ENCODE results near the gene NPEPPS. TPM values are rescaled to one million over a fixed set of nuclear protein-coding genes. Genes with fewer than 3 reads are reported as not detected.
"Not testable (repeated sequence)": the region's sequence is repeated elsewhere in the genome, so short reads cannot be mapped to it uniquely, and the experiment has no call there.

NPEPPS gene
- total and polyA plus RNA-seq, 2 donors, result 41.2 to 48.0 TPM

DNA sequence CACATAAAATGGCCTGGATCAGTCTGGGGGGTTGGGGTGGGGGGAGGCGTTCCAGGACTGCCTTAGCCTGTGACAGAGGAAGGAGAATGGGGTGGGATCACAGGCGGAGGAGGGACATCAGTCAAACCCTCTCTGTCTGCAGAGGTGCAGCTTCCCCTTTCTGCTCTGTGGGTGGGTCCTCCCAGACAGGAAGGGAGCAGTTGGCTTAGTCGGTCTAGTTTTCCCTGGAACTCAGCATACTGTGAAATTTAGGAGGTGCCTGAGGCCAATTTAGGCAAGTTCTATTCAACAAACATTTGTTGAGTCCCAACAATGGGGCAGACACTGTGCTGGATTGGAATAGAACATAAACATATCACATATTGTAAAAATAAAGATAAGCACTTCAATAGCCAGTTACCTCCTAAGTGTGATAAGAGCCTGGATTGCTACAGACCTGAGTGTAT is 19.2 kb upstream of the NPEPPS start:
- 9% methylated on average over 3 of the region's 3 CpGs for WGBS
- H3K27me3 ChIP-seq (ENCODE audit: control insufficient read depth in 2 of 2, insufficient read depth in 1 of 2, low read length in 1 of 2); H3K4me3 ChIP-seq (ENCODE audit: low read length in 2 of 2); H3K27ac ChIP-seq (ENCODE audit: low read depth in 1 of 2, low read length in 1 of 2); H3K36me3 ChIP-seq (ENCODE audit: control insufficient read depth in 2 of 2, insufficient read depth in 2 of 2, low read length in 1 of 2); H3K9me3 ChIP-seq (ENCODE audit: control insufficient read depth in 2 of 2, insufficient read depth in 1 of 2, low read length in 1 of 2); H3K4me1 ChIP-seq (ENCODE audit: control insufficient read depth in 2 of 2, insufficient read depth in 2 of 2, low read length in 2 of 2); DNase-seq (ENCODE audit: low read depth in 6 of 9, low spot score in 9 of 9): not testable (repeated sequence)

DNA sequence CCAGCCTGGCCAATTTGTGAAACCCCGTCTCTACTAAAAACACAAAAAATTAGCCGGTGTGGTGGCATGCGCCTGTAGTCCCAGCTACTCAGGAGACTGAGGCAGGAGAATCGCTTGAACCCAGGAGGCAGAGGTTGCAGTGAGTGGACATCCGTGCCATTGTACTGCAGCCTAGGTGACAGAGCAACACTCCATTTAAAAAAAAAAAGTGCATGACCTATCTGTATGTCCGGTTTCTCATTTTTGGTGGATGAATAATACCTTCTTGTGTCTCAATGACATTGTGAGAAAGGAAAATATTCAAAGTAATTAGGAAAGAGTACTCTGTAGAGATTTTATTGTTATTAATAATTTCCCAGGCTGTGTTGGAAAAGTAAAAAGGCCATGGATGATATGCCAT is 17.6 kb upstream of the NPEPPS start:
- not testable (repeated sequence) for H3K36me3 ChIP-seq (ENCODE audit: control insufficient read depth in 2 of 2, insufficient read depth in 2 of 2, low read length in 1 of 2); H3K4me3 ChIP-seq (ENCODE audit: low read length in 2 of 2); H3K9me3 ChIP-seq (ENCODE audit: control insufficient read depth in 2 of 2, insufficient read depth in 1 of 2, low read length in 1 of 2); DNase-seq (ENCODE audit: low read depth in 6 of 9, low spot score in 9 of 9); H3K4me1 ChIP-seq (ENCODE audit: control insufficient read depth in 2 of 2, insufficient read depth in 2 of 2, low read length in 2 of 2); H3K27me3 ChIP-seq (ENCODE audit: control insufficient read depth in 2 of 2, insufficient read depth in 1 of 2, low read length in 1 of 2); H3K27ac ChIP-seq (ENCODE audit: low read depth in 1 of 2, low read length in 1 of 2)
- 81% methylated on average over 6 of the region's 6 CpGs for WGBS

- H3K27ac ChIP-seq (ENCODE audit: low read depth in 1 of 2, low read length in 1 of 2); H3K9me3 ChIP-seq (ENCODE audit: control insufficient read depth in 2 of 2, insufficient read depth in 1 of 2, low read length in 1 of 2); H3K36me3 ChIP-seq (ENCODE audit: control insufficient read depth in 2 of 2, insufficient read depth in 2 of 2, low read length in 1 of 2); DNase-seq (ENCODE audit: low read depth in 6 of 9, low spot score in 9 of 9); H3K4me3 ChIP-seq (ENCODE audit: low read length in 2 of 2); H3K4me1 ChIP-seq (ENCODE audit: control insufficient read depth in 2 of 2, insufficient read depth in 2 of 2, low read length in 2 of 2); H3K27me3 ChIP-seq (ENCODE audit: control insufficient read depth in 2 of 2, insufficient read depth in 1 of 2, low read length in 1 of 2): not testable (repeated sequence)
Measured at GRCh38 chr17:47518880-47519279, 12.0 kb upstream of the NPEPPS start.

GRCh38 chr17:47519365-47519764 is 11.5 kb upstream of the NPEPPS start:
- not testable (repeated sequence) for DNase-seq (ENCODE audit: low read depth in 6 of 9, low spot score in 9 of 9); H3K4me1 ChIP-seq (ENCODE audit: control insufficient read depth in 2 of 2, insufficient read depth in 2 of 2, low read length in 2 of 2); H3K4me3 ChIP-seq (ENCODE audit: low read length in 2 of 2); H3K36me3 ChIP-seq (ENCODE audit: control insufficient read depth in 2 of 2, insufficient read depth in 2 of 2, low read length in 1 of 2); H3K27me3 ChIP-seq (ENCODE audit: control insufficient read depth in 2 of 2, insufficient read depth in 1 of 2, low read length in 1 of 2); H3K27ac ChIP-seq (ENCODE audit: low read depth in 1 of 2, low read length in 1 of 2); H3K9me3 ChIP-seq (ENCODE audit: control insufficient read depth in 2 of 2, insufficient read depth in 1 of 2, low read length in 1 of 2)

- H3K4me3 ChIP-seq (ENCODE audit: low read length in 2 of 2); DNase-seq (ENCODE audit: low read depth in 6 of 9, low spot score in 9 of 9); H3K9me3 ChIP-seq (ENCODE audit: control insufficient read depth in 2 of 2, insufficient read depth in 1 of 2, low read length in 1 of 2); H3K36me3 ChIP-seq (ENCODE audit: control insufficient read depth in 2 of 2, insufficient read depth in 2 of 2, low read length in 1 of 2); H3K4me1 ChIP-seq (ENCODE audit: control insufficient read depth in 2 of 2, insufficient read depth in 2 of 2, low read length in 2 of 2); H3K27me3 ChIP-seq (ENCODE audit: control insufficient read depth in 2 of 2, insufficient read depth in 1 of 2, low read length in 1 of 2); H3K27ac ChIP-seq (ENCODE audit: low read depth in 1 of 2, low read length in 1 of 2): not testable (repeated sequence)
- WGBS, result 95% methylated on average over 4 of the region's 4 CpGs
Measured at GRCh38 chr17:47520279-47520678, 10.6 kb upstream of the NPEPPS start.

- H3K4me1 ChIP-seq (ENCODE audit: control insufficient read depth in 2 of 2, insufficient read depth in 2 of 2, low read length in 2 of 2); H3K9me3 ChIP-seq (ENCODE audit: control insufficient read depth in 2 of 2, insufficient read depth in 1 of 2, low read length in 1 of 2); H3K4me3 ChIP-seq (ENCODE audit: low read length in 2 of 2); DNase-seq (ENCODE audit: low read depth in 6 of 9, low spot score in 9 of 9); H3K27ac ChIP-seq (ENCODE audit: low read depth in 1 of 2, low read length in 1 of 2); H3K36me3 ChIP-seq (ENCODE audit: control insufficient read depth in 2 of 2, insufficient read depth in 2 of 2, low read length in 1 of 2); H3K27me3 ChIP-seq (ENCODE audit: control insufficient read depth in 2 of 2, insufficient read depth in 1 of 2, low read length in 1 of 2): not testable (repeated sequence)
- WGBS, result 98% methylated on average over 1 of the region's 1 CpG
Measured at GRCh38 chr17:47521434-47521833, 9.5 kb upstream of the NPEPPS start.

- DNase-seq (ENCODE audit: low read depth in 6 of 9, low spot score in 9 of 9); H3K27me3 ChIP-seq (ENCODE audit: control insufficient read depth in 2 of 2, insufficient read depth in 1 of 2, low read length in 1 of 2); H3K4me3 ChIP-seq (ENCODE audit: low read length in 2 of 2); H3K36me3 ChIP-seq (ENCODE audit: control insufficient read depth in 2 of 2, insufficient read depth in 2 of 2, low read length in 1 of 2); H3K9me3 ChIP-seq (ENCODE audit: control insufficient read depth in 2 of 2, insufficient read depth in 1 of 2, low read length in 1 of 2); H3K27ac ChIP-seq (ENCODE audit: low read depth in 1 of 2, low read length in 1 of 2); H3K4me1 ChIP-seq (ENCODE audit: control insufficient read depth in 2 of 2, insufficient read depth in 2 of 2, low read length in 2 of 2): not testable (repeated sequence)
Measured at GRCh38 chr17:47522341-47522740, 8.6 kb upstream of the NPEPPS start.

DNA sequence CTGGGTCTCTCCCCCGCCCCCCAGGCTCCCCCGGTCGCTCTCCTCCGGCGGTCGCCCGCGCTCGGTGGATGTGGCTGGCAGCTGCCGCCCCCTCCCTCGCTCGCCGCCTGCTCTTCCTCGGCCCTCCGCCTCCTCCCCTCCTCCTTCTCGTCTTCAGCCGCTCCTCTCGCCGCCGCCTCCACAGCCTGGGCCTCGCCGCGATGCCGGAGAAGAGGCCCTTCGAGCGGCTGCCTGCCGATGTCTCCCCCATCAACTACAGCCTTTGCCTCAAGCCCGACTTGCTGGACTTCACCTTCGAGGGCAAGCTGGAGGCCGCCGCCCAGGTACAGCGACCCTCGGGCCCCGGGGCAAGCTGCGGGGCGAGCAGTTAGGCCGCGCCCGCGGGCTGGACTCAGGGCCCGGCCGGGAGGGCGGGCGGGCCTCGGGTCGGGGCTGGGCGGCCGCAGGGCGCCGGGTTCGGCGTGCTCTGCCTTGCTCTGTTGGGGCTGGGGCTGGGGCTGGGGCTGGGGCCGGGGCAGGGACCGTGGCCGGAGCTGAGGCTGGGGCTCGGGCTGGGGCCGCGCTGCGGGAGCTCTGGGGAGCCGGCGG is 419 bp downstream of the NPEPPS start:
- not testable (repeated sequence) for H3K36me3 ChIP-seq (ENCODE audit: control insufficient read depth in 2 of 2, insufficient read depth in 2 of 2, low read length in 1 of 2); H3K27me3 ChIP-seq (ENCODE audit: control insufficient read depth in 2 of 2, insufficient read depth in 1 of 2, low read length in 1 of 2); H3K9me3 ChIP-seq (ENCODE audit: control insufficient read depth in 2 of 2, insufficient read depth in 1 of 2, low read length in 1 of 2); H3K4me1 ChIP-seq (ENCODE audit: control insufficient read depth in 2 of 2, insufficient read depth in 2 of 2, low read length in 2 of 2)
- Histone ChIP-seq H3K27ac (ENCODE audit: low read depth in 1 of 2, low read length in 1 of 2) (peak overlapping the region in 1 of 2 donors; percentile 70), H3K4me3 (ENCODE audit: low read length in 2 of 2) (peak overlapping the region; percentile 61 to 64)
- under 1% methylated on average over 22 of the region's 61 CpGs for WGBS
- peak in 3 of 9 donors; percentile 2 to 8 (median 2) for DNase-seq (ENCODE audit: low read depth in 6 of 9, low spot score in 9 of 9)

GRCh38 chr17:47539085-47539484 is 8.2 kb downstream of the NPEPPS start:
- 94% methylated on average over 3 of the region's 3 CpGs for WGBS
- not testable (repeated sequence) for H3K36me3 ChIP-seq (ENCODE audit: control insufficient read depth in 2 of 2, insufficient read depth in 2 of 2, low read length in 1 of 2); H3K4me1 ChIP-seq (ENCODE audit: control insufficient read depth in 2 of 2, insufficient read depth in 2 of 2, low read length in 2 of 2); H3K9me3 ChIP-seq (ENCODE audit: control insufficient read depth in 2 of 2, insufficient read depth in 1 of 2, low read length in 1 of 2); H3K4me3 ChIP-seq (ENCODE audit: low read length in 2 of 2); H3K27ac ChIP-seq (ENCODE audit: low read depth in 1 of 2, low read length in 1 of 2); H3K27me3 ChIP-seq (ENCODE audit: control insufficient read depth in 2 of 2, insufficient read depth in 1 of 2, low read length in 1 of 2); DNase-seq (ENCODE audit: low read depth in 6 of 9, low spot score in 9 of 9)

GRCh38 chr17:47541676-47542075 is 10.8 kb downstream of the NPEPPS start:
- not testable (repeated sequence) for H3K27me3 ChIP-seq (ENCODE audit: control insufficient read depth in 2 of 2, insufficient read depth in 1 of 2, low read length in 1 of 2); H3K4me1 ChIP-seq (ENCODE audit: control insufficient read depth in 2 of 2, insufficient read depth in 2 of 2, low read length in 2 of 2); DNase-seq (ENCODE audit: low read depth in 6 of 9, low spot score in 9 of 9); H3K27ac ChIP-seq (ENCODE audit: low read depth in 1 of 2, low read length in 1 of 2); H3K9me3 ChIP-seq (ENCODE audit: control insufficient read depth in 2 of 2, insufficient read depth in 1 of 2, low read length in 1 of 2); H3K36me3 ChIP-seq (ENCODE audit: control insufficient read depth in 2 of 2, insufficient read depth in 2 of 2, low read length in 1 of 2); H3K4me3 ChIP-seq (ENCODE audit: low read length in 2 of 2)
- WGBS, result 97% methylated on average over 1 of the region's 2 CpGs

Measured in thymus (tissue), 11 donors.